GM10266 (cell line): ENCODE results near the gene SCAMP2.

Experiments used
- DNase-seq: peaks from one replicate; pipeline ENCODE4 v3.0.0; 2012; ENCODE audit errors: extremely low spot score
- TF ChIP-seq, protein P1 (sequence below): IDR thresholded peaks from 2 replicates; pipeline ENCODE4 v1.5.1; 2012; ENCODE audit warnings: mild to moderate bottlenecking, low read depth; ENCODE audit not compliant: control insufficient read depth, insufficient read depth; ENCODE audit errors: missing control alignments

Gene SCAMP2

DNA sequence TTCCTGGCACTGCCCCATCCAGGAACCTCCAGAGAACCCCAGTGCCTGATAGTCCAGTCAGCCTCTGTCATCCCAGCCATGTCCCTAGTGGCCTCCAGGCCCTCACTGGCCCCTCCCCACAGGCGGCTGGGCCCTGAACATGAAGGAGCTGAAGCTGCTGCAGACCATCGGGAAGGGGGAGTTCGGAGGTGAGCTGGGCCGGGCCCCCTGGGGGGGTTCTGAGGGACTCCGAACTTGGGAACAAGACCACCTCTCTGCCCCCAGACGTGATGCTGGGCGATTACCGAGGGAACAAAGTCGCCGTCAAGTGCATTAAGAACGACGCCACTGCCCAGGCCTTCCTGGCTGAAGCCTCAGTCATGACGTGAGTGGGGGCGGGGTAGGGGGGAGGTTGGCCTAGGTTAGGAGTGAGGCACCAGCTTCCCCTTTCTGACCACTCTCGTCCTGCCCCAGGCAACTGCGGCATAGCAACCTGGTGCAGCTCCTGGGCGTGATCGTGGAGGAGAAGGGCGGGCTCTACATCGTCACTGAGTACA is 72.5 kb downstream of the SCAMP2 start:
- no peak for DNase-seq
- TF ChIP-seq, protein P1, sequence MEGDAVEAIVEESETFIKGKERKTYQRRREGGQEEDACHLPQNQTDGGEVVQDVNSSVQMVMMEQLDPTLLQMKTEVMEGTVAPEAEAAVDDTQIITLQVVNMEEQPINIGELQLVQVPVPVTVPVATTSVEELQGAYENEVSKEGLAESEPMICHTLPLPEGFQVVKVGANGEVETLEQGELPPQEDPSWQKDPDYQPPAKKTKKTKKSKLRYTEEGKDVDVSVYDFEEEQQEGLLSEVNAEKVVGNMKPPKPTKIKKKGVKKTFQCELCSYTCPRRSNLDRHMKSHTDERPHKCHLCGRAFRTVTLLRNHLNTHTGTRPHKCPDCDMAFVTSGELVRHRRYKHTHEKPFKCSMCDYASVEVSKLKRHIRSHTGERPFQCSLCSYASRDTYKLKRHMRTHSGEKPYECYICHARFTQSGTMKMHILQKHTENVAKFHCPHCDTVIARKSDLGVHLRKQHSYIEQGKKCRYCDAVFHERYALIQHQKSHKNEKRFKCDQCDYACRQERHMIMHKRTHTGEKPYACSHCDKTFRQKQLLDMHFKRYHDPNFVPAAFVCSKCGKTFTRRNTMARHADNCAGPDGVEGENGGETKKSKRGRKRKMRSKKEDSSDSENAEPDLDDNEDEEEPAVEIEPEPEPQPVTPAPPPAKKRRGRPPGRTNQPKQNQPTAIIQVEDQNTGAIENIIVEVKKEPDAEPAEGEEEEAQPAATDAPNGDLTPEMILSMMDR, result no peak

DNA sequence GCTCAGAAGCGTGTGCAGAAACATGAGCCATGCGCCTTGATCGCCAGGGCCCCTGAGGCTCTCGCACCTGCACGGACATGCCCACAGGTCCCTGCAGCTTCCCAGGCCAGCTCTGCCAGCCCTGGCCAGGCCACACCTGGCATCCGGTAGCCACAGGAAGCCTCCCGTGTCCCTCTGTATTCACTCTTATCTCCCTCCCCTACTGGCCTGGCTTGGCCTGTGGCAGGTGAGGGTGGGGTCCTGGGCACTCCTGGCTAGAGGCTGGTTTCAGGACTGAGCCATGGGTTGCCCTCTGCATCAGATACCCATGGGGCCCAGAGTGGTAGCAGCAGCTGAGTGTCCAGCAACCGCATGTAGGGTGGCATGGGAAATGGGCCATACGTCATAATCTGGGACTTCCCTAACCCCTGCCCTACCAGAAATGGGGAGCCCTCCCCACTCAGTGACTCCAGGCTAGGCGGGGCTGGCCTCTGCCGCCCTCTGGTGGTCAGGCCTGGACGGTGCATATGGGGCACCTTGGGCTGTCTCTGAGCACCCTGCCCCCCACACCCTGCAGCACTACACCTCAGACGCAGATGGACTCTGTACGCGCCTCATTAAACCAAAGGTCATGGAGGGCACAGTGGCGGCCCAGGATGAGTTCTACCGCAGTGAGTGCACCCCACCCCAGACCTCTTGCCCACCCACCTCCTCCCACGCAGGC is 73.2 kb downstream of the SCAMP2 start:
- TF ChIP-seq, protein P1, result peak; percentile 99
- peak; percentile 95 for DNase-seq

DNA sequence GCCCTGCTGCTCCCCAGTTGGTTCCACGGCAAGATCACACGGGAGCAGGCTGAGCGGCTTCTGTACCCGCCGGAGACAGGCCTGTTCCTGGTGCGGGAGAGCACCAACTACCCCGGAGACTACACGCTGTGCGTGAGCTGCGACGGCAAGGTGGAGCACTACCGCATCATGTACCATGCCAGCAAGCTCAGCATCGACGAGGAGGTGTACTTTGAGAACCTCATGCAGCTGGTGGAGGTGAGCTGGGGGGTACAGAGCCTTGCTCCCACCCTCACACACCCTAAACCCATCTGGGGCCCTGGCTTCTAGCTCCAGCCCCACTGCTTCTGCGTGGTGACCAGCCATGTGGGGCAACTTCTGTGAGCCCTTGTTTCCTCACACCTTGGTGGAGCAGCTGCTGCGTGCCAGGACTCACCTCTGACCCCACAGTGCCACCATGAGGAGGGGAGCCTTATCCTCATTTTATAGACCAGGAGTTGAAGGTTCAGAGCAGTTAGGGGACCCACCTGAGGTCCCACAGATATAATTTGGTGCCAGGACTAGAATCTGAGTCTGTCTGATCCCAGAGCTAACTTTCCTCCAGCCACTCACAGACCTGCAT is 73.8 kb downstream of the SCAMP2 start:
- TF ChIP-seq, protein P1, result peak; percentile 54
- no peak for DNase-seq

DNA sequence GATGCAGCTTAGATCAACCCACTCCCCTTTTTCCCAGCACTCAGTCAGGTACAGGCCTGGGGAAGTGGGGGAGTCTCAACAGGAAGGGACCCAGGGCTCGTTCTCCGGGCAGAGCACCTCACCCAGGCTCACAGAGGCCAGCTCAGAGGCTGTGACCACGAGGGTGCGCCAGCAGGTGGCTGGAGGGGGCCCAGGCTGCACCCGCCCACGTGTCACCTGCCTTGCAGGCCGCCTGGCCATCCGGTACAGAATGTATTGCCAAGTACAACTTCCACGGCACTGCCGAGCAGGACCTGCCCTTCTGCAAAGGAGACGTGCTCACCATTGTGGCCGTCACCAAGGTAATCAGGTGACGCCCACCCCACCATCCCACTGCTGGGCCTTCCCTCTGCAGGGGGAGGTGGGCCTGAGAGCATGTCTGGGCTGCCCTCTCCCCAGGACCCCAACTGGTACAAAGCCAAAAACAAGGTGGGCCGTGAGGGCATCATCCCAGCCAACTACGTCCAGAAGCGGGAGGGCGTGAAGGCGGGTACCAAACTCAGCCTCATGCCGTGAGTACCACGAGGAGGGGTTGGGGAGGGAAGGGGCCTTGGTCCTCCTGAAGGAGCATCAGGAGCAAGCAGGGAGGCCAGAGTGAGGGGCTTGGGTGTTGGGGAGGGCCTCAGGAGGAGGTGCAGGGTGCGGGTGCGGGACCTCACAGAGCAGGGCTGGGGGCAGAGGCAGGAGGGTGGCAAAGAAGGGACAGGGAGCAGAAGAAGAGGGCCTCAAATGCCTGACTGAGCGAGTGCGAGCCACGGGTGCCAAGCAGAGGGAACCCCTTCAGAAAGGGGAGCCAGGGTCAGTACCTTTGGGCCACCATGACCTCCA is 74.5 kb downstream of the SCAMP2 start:
- peak; percentile 66 for DNase-seq
- TF ChIP-seq, protein P1, result peak; percentile 56

DNA sequence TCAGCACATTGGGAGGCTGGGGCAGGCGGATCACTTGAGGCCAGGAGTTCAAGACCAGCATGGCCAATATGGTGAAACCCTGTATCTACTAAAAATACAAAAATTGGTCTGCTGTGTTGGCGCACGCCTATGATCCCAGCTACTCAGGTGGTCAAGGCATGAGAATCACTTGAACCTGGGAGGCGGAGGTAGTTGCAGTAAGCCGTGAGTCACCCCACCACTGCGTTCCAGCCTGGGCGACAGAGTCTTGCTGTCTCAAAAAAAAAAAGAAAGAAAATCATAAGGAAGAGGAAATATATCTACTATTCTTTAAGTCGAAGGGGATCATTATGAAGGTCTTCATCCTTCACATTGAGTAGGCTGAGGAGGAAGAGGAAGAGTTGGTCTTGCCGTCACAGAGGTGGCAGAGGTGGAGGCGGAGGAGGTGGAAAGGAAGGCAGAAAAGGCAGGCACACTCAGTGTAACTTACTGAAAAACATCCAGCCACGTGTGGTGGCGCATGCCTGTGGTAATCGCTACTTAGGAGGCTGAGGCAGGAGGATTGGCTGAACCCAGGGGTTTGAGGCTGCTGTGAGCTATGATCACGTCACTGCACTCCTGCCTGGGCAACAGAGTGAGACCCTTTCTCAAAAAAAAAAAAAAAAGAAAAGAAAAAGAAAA is 77.1 kb downstream of the SCAMP2 start:
- TF ChIP-seq, protein P1, result no peak
- DNase-seq, result no peak

DNA sequence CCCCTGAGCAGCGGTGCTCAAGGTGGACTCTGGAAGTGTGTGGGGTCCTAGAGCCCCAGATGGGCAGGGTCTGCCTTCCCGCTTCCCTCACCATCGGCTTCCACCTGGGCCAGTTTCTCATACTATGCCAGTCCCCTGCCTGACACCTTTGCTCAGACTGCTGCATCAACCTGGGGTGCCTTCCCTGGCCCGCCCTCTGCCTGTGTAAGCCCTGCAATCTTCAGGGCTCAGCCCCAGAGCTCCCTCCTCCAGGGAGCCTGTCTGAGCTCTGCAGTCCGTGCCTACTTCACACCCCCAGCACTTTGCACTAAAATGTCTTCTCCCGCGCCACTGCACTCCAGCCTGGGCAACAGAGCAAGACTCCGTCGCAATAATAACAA is 78.2 kb downstream of the SCAMP2 start:
- TF ChIP-seq, protein P1, result no peak
- no peak for DNase-seq
